Upper lobe of left lung (tissue), 4 donors: Measurements from ENCODE around the gene SOX2.

Source experiments
- POLR2AphosphoS5 ChIP-seq, 2 donors: sonication (generic); formaldehyde crosslinking; IDR thresholded peaks; one replicate each; pipeline ENCODE4 v1.5.1; 2017; ENCODE audit warnings: antibody characterized with exemption in 2 of 2
- TF ChIP-seq, protein P1 (sequence below), 6 experiments: fragments of 450-650 bp in 4 of 6; fragments of 200-600 bp in 2 of 6; sonication (generic) in 2 of 6; IDR thresholded peaks; one replicate each; pipeline ENCODE4 v1.5.1; 2016 to 2019; ENCODE audit warnings: antibody characterized with exemption in 6 of 6

- TF ChIP-seq, protein P1, sequence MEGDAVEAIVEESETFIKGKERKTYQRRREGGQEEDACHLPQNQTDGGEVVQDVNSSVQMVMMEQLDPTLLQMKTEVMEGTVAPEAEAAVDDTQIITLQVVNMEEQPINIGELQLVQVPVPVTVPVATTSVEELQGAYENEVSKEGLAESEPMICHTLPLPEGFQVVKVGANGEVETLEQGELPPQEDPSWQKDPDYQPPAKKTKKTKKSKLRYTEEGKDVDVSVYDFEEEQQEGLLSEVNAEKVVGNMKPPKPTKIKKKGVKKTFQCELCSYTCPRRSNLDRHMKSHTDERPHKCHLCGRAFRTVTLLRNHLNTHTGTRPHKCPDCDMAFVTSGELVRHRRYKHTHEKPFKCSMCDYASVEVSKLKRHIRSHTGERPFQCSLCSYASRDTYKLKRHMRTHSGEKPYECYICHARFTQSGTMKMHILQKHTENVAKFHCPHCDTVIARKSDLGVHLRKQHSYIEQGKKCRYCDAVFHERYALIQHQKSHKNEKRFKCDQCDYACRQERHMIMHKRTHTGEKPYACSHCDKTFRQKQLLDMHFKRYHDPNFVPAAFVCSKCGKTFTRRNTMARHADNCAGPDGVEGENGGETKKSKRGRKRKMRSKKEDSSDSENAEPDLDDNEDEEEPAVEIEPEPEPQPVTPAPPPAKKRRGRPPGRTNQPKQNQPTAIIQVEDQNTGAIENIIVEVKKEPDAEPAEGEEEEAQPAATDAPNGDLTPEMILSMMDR (IDR thresholded peaks at IDR 0.05): no peak
- no peak for TF ChIP-seq POLR2AphosphoS5 (IDR thresholded peaks at IDR 0.05)
These were observed 27.9 kb downstream of the SOX2 start for GRCh38 chr3:181739628-181740027.
